Left forelimb (tissue), 1 donor: ENCODE data around the gene NCKAP1.
"Not testable (repeated sequence)": the region's sequence is repeated elsewhere in the genome, so short reads cannot be mapped to it uniquely, and the experiment has no call there.

Source experiments
- DNase-seq: peaks from one replicate; pipeline ENCODE4 v3.0.0-alpha.2; 2018; ENCODE audit warnings: low spot score

The NCKAP1 gene

GRCh38 chr2:183035954-183036669 is 2.1 kb downstream of the NCKAP1 start:
- DNase-seq: no peak

GRCh38 chr2:183035298-183035953 is 2.8 kb downstream of the NCKAP1 start:
- no peak for DNase-seq

GRCh38 chr2:183034806-183035205 is 3.5 kb downstream of the NCKAP1 start:
- DNase-seq: no peak

- DNase-seq: no peak
Measured at GRCh38 chr2:183033951-183034350, 4.3 kb downstream of the NCKAP1 start.

DNA sequence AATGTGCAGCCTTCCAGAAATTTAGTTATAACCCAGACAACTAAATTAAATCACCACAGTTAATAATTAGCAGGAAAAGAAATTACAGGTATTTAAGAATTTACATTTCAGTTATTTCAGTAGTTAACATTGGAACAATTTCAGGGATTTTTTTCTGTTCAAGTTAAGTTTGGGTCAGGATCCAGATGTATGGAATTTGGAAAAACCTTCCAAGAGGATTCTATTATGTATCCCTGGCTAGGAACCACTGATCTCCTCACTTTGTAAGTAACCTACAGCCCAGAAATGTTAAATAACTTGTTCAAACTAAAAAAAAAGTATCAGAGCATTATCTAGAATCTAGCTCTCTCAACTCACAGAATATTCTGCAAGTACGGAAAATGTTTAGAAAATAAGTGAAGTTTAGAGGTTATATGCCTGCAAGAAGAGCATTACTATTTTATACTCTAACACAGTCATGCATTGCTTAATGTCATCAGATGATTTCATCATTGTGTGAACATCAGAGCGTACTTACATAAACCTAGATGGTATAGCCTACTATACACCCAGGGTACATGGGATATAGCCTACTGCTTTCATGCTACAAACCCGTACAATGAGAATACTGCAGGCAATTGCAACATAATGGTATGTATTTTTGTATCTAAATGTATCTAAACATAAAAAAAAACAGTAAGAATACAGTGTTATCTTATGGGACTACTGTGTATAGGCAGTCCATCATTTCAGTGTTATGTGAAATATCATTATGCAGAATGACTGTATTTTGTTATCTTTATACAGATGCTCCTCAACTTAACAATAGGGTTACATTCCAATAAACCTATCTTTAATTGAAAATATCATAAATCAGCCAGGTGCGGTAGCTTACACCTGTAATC is 6.1 kb downstream of the NCKAP1 start:
- DNase-seq: no peak

DNA sequence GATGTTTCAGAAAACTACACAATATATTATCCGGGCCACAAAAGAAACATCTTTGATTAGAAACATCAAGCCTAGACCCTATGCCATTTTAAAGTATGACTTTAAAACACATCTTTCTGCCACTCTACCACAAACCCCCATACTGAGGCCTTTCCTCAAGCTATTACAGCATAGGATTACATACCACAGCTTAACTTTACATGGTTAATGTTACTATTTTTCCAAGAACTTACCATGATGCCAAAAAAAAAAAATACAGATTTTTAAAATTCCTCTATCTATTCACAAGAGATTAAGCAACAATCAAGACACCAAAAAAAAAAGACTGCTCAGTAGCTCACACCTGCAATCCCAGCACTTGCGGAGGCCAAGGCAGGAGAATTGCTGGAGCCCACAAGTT is 9.0 kb downstream of the NCKAP1 start:
- no peak for DNase-seq

GRCh38 chr2:183028108-183028507 is 10.1 kb downstream of the NCKAP1 start:
- no peak for DNase-seq

- DNase-seq: no peak
Measured at GRCh38 chr2:183027443-183027842, 10.8 kb downstream of the NCKAP1 start.

DNA sequence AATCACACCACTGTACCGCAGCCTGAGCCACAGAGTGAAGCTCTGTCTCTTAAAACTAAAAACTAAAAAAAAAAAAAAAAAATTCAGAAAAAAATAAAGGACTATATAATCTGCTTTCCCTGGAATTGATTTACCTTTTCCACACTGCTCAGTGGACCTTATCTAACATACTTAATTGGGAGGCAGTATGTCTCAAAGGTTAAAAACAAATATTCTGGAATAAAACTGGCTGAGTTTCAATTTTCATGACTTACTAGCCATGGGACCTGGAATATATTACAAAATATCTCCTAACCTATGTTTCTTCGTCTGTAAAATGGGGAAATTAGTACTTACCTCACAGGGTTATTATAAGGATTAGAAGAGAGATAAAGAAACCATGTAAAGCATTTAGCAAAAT is 11.8 kb downstream of the NCKAP1 start:
- no peak for DNase-seq

DNA sequence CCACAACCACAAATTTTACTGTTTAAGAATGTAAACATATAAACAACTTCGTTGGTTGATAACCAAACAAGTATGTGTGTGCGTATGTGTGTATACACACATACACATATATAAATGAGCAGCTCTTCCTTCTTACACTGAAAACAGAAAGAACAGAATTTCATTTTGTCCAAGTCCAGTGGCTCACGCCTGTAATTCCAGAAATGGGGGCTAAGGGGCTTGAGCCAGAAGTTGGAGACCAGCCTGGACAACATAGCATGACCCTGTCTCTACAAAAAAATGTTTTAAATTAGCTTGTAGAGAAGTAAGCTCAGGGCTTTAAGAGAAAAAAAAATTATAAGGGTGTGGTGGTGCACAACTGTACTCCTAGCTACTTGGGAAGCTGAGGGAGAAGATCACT is 12.3 kb downstream of the NCKAP1 start:
- no peak for DNase-seq

- DNase-seq: no peak
Measured at GRCh38 chr2:183024339-183025095, 13.7 kb downstream of the NCKAP1 start.

DNA sequence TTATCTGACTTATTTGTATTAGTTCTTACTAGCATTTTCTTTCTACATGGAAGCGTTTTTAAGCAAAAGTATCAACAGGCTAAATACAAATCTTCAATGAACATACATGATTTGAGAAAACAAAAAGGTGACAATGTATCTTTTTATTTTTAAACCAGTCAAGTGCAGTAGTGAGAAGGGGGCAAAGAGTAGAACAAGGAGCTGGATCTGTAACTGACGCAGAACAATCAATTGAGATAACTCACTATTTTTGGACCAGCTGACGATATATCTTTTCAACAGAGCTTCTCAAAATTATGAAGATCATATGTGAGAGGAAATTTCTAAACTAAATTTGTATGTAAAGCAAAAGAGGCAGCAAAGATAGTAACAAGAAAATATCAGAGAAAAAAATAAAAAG is 15.5 kb downstream of the NCKAP1 start:
- no peak for DNase-seq

- DNase-seq: no peak
Measured at GRCh38 chr2:183021613-183022012, 16.6 kb downstream of the NCKAP1 start.

DNA sequence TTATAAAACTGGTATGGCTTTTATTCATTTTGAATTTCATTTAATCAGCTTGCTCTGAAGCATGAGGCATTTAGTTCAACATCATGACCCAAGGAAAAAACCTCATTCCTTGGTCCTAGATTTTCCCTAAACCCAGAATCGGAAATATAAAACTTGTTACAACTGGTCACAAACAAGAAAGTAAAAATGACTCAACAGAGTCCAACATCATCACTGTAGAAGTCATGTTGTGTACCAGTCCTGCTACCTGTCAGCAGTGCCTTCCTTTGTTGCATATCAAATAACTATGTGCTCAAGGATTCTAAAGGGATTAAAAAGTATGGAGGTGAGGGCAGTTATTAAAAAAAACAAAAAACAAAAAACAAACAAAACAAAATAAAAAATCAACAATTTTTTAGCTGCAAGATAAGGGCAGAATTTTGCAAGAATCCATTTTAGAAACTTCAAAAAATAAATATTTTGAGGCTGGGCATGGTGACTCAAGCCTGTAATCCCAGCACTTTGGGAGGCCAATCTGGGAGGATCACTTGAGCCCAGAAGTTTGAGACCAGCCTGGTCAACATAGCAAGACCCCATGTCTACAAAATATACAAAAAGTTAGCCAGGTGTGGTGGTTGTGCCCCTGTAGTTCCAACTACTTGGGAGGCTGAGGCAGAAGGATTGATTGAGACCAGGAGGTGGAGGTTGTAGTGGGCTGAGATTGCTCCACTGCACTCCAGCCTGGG is 18.4 kb downstream of the NCKAP1 start:
- DNase-seq: no peak

GRCh38 chr2:183017845-183018244 is 20.4 kb downstream of the NCKAP1 start:
- DNase-seq: not testable (repeated sequence)

DNA sequence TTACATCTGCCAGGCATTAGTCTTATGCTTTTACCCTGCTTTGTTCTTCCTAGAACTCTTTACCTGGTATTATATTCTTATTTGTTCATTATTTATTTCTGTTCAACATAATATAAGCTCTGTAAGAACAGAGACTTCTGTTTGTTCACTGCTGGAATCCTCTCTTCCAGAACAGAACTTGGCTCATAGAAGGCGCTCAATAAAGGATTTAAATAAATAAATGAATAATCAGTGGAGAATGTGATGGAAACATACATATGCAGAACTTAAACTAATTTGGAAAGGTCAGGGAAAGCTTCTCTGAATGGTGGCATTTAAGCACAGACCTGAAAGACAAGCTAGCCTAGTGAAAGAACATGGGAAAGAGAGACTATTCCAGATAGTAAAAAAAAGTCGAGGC is 24.3 kb downstream of the NCKAP1 start:
- DNase-seq: no peak

DNA sequence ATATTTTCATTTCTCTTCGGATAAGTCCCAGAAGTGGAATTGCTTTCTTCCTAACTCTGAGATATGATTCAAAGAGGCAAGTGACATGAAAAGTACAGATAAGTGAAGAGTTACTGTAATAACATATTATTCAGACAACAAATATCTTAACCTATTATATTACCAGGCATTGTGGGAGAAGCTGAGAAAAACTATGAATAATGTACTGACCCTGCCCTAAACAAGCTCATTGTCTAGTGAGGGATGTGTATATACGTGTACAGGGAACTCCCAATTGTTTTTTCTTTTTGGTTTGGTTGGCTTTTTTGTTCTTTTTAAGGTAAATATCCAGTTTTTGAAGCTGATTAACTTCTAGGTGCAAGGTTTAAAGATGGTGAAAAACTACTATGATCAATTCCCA is 26.5 kb downstream of the NCKAP1 start:
- no peak for DNase-seq

DNA sequence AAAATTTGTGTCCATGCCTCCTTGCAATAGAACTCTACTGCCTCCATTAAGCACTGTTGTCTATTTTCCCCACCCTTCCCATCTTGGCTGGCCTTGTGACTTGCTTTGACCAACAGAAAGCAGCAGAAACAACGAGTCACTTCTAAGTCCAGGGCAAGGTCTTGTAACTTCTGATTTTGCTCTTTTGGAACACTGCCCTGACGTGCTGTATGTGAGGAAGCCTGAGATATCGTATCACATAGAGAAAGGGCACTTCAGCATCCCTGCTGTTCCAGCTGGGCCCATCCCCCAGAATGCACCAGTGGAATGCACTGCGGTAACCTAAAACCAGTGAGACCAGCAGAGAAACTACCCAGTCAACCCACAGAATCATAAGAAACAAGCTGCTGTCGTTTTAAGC is 28.1 kb downstream of the NCKAP1 start:
- no peak for DNase-seq

- no peak for DNase-seq
Measured at GRCh38 chr2:183009249-183009899, 28.9 kb downstream of the NCKAP1 start.

GRCh38 chr2:183001948-183002347 is 36.3 kb downstream of the NCKAP1 start:
- DNase-seq: no peak

GRCh38 chr2:183000846-183001245 is 37.4 kb downstream of the NCKAP1 start:
- DNase-seq: no peak
